ENCODE data around the gene CTH. TPM values are rescaled to one million over a fixed set of nuclear protein-coding genes. Genes with fewer than 3 reads are reported as not detected.
A peak's percentile ranks its signal among the peaks of the same experiment; 100 is the strongest.

The CTH gene
- total RNA-seq, 1 donor from 2014 or later, result 12.3 TPM

DNA sequence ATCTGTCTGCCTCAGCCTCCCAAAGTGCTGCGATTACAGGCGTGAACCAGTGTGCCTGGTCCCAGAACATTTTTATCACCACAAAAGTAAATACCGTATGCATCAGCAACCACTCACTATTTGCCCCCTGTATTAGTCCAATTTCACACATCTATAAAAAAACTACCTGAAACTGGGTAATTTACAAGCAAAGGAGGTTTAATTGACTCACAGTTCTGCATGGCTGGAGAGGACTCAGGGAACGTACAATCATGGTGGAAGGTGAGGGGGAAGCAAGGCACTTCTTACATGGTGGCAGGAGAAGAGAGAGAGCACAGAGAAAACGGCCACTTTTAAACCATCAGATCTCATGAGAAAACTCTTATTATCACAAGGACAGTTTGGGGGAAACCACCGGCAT lies 25.6 kb upstream of the CTH start:
- Mint-ChIP-seq H3K27me3 (ENCODE audit: low read depth) (peaks cover 20% of the 10 kb centered on the region), H3K4me1 (ENCODE audit: low read depth) (peaks cover 3% of the 10 kb centered on the region), H3K9me3 (no peaks in the 10 kb centered on the region), H3K4me3 (ENCODE audit: low read depth) (no peak overlapping the region), H3K36me3 (ENCODE audit: low read depth) (no peaks in the 10 kb centered on the region), H3K27ac (no peak overlapping the region)
- intact Hi-C loops (cut with micrococcal nuclease), result no loop called here
- no peak for DNase-seq (ENCODE audit: low spot score)

- DNase-seq (ENCODE audit: low spot score), result no peak
- Mint-ChIP-seq H3K4me3 (ENCODE audit: low read depth) (no peak overlapping the region), H3K9me3 (no peaks in the 10 kb centered on the region), H3K4me1 (ENCODE audit: low read depth) (peaks cover 3% of the 10 kb centered on the region), H3K36me3 (ENCODE audit: low read depth) (no peaks in the 10 kb centered on the region), H3K27ac (no peak overlapping the region), H3K27me3 (ENCODE audit: low read depth) (peaks cover 20% of the 10 kb centered on the region)
- intact Hi-C loops (cut with micrococcal nuclease), result no loop called here
Observed at GRCh38 chr1:70386121-70386520, 24.9 kb upstream of the CTH start.

GRCh38 chr1:70387507-70387906 lies 23.6 kb upstream of the CTH start:
- no peak overlapping the region for H3K27ac Mint-ChIP-seq
- no peak for DNase-seq (ENCODE audit: low spot score)
- H3K36me3 Mint-ChIP-seq (ENCODE audit: low read depth), result no peaks in the 10 kb centered on the region
- H3K4me1 Mint-ChIP-seq (ENCODE audit: low read depth), result peaks cover 3% of the 10 kb centered on the region
- no peaks in the 10 kb centered on the region for H3K9me3 Mint-ChIP-seq
- peaks cover 20% of the 10 kb centered on the region for H3K27me3 Mint-ChIP-seq (ENCODE audit: low read depth)
- H3K4me3 Mint-ChIP-seq (ENCODE audit: low read depth), result no peak overlapping the region
- intact Hi-C loops (cut with micrococcal nuclease), result no loop called here

- Mint-ChIP-seq H3K4me3 (ENCODE audit: low read depth) (no peak overlapping the region), H3K4me1 (ENCODE audit: low read depth) (no peaks in the 10 kb centered on the region), H3K27me3 (ENCODE audit: low read depth) (peaks cover 18% of the 10 kb centered on the region), H3K27ac (no peak overlapping the region), H3K9me3 (no peaks in the 10 kb centered on the region), H3K36me3 (ENCODE audit: low read depth) (no peaks in the 10 kb centered on the region)
- intact Hi-C loops (cut with micrococcal nuclease), result no loop called here
- DNase-seq (ENCODE audit: low spot score), result no peak
Observed at GRCh38 chr1:70392626-70393025, 18.4 kb upstream of the CTH start.

DNA sequence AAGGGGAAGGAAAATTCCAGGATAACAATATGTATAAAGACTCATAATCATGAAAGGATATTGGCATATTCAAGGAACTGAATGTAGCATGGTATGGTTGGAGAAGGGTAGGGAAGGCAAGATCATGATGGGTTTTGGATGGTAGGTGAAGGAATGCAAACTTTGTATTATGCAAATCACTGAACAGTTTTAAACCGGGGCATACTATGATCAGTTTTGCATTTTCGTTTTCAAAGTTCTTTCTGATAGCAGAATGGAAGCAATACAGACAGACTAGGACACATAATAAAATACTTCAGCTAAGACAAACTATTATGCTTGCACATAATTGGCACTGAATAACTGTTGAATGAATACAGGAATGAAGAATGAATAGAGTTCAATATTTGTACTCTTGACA lies 14.5 kb upstream of the CTH start:
- no peak overlapping the region for H3K27ac Mint-ChIP-seq
- intact Hi-C loops (cut with micrococcal nuclease), result no loop called here
- H3K36me3 Mint-ChIP-seq (ENCODE audit: low read depth), result no peaks in the 10 kb centered on the region
- no peak overlapping the region for H3K4me3 Mint-ChIP-seq (ENCODE audit: low read depth)
- no peak for DNase-seq (ENCODE audit: low spot score)
- H3K4me1 Mint-ChIP-seq (ENCODE audit: low read depth), result no peaks in the 10 kb centered on the region
- H3K9me3 Mint-ChIP-seq, result no peaks in the 10 kb centered on the region
- peaks cover 18% of the 10 kb centered on the region for H3K27me3 Mint-ChIP-seq (ENCODE audit: low read depth)

GRCh38 chr1:70397013-70397412 lies 14.1 kb upstream of the CTH start:
- peaks cover 17% of the 10 kb centered on the region for H3K27me3 Mint-ChIP-seq (ENCODE audit: low read depth)
- no peaks in the 10 kb centered on the region for H3K9me3 Mint-ChIP-seq
- no peaks in the 10 kb centered on the region for H3K36me3 Mint-ChIP-seq (ENCODE audit: low read depth)
- no peaks in the 10 kb centered on the region for H3K4me1 Mint-ChIP-seq (ENCODE audit: low read depth)
- H3K4me3 Mint-ChIP-seq (ENCODE audit: low read depth), result no peak overlapping the region
- no peak for DNase-seq (ENCODE audit: low spot score)
- intact Hi-C loops (cut with micrococcal nuclease), result no loop called here
- H3K27ac Mint-ChIP-seq, result no peak overlapping the region

- Mint-ChIP-seq H3K27ac (no peak overlapping the region), H3K27me3 (ENCODE audit: low read depth) (peaks cover 25% of the 10 kb centered on the region), H3K4me3 (ENCODE audit: low read depth) (no peak overlapping the region), H3K4me1 (ENCODE audit: low read depth) (no peaks in the 10 kb centered on the region), H3K9me3 (no peaks in the 10 kb centered on the region), H3K36me3 (ENCODE audit: low read depth) (no peaks in the 10 kb centered on the region)
- DNase-seq (ENCODE audit: low spot score), result no peak
- intact Hi-C loops (cut with micrococcal nuclease), result no loop called here
Observed at GRCh38 chr1:70400335-70400734, 10.7 kb upstream of the CTH start.

- Mint-ChIP-seq H3K4me3 (ENCODE audit: low read depth) (no peak overlapping the region), H3K36me3 (ENCODE audit: low read depth) (no peaks in the 10 kb centered on the region), H3K27me3 (ENCODE audit: low read depth) (peaks cover 25% of the 10 kb centered on the region), H3K4me1 (ENCODE audit: low read depth) (no peaks in the 10 kb centered on the region), H3K9me3 (no peaks in the 10 kb centered on the region), H3K27ac (no peak overlapping the region)
- intact Hi-C loops (cut with micrococcal nuclease), result no loop called here
- no peak for DNase-seq (ENCODE audit: low spot score)
Observed at GRCh38 chr1:70401974-70402373, 9.1 kb upstream of the CTH start.

GRCh38 chr1:70403759-70404158 lies 7.3 kb upstream of the CTH start:
- Mint-ChIP-seq H3K27me3 (ENCODE audit: low read depth) (peaks cover 19% of the 10 kb centered on the region), H3K36me3 (ENCODE audit: low read depth) (no peaks in the 10 kb centered on the region), H3K27ac (no peak overlapping the region), H3K4me1 (ENCODE audit: low read depth) (no peaks in the 10 kb centered on the region), H3K4me3 (ENCODE audit: low read depth) (no peak overlapping the region), H3K9me3 (no peaks in the 10 kb centered on the region)
- no peak for DNase-seq (ENCODE audit: low spot score)
- intact Hi-C loops (cut with micrococcal nuclease), result no loop called here

DNA sequence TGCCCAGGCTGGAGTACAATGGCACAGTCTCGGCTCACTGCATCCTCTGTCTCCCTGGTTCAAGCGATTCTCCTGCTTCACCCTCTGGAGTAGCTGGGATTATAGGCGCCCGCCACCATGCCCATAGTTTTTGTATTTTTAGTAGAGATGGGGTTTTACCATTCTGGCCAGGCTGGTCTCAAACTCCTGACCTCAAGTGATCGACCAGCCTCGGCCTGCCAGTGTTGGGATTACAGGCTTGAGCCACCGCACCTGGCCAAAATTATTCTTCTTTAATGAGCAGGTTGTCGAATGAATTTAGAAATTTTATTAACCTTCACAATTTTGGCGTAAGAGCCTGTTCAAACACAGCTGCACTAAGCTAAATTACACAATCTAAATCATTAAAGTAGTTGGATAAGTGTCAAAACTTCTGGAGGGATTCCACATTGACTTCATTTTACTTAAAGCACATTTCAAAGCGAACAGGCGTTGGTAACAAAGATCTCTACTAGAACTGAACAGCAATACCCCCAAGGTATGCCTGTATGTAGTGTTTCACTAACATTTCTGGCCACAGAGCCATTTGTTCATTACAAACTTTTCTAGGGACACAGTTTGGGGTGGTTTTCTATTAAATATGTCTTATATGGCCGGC lies 5.2 kb upstream of the CTH start:
- H3K36me3 Mint-ChIP-seq (ENCODE audit: low read depth), result no peaks in the 10 kb centered on the region
- DNase-seq (ENCODE audit: low spot score), result no peak
- H3K4me3 Mint-ChIP-seq (ENCODE audit: low read depth), result no peak overlapping the region
- peaks cover 6% of the 10 kb centered on the region for H3K4me1 Mint-ChIP-seq (ENCODE audit: low read depth)
- intact Hi-C loops (cut with micrococcal nuclease), result no loop called here
- H3K27ac Mint-ChIP-seq, result no peak overlapping the region
- no peaks in the 10 kb centered on the region for H3K9me3 Mint-ChIP-seq
- H3K27me3 Mint-ChIP-seq (ENCODE audit: low read depth), result peaks cover 13% of the 10 kb centered on the region

DNA sequence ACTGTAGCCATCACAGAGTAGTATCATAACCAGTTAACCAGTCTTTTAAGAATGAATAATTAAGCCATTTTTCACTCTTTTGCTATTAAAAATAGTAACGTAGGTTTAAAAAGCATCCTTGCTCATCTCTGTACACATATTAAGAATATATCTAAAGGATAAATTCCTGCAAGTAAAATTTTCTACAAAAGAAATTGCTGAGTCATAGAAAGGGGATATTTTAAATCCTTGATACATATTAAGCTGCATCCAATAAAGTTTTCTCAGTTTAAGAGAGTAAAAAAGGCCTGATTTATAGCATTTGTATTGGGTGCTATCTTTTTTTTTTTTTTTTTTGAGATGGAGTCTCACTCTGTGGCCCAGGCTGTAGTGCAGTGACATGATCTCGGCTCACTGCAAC lies 1.9 kb upstream of the CTH start:
- Mint-ChIP-seq H3K4me3 (ENCODE audit: low read depth) (no peak overlapping the region), H3K4me1 (ENCODE audit: low read depth) (peaks cover 21% of the 10 kb centered on the region), H3K27ac (no peak overlapping the region), H3K9me3 (no peaks in the 10 kb centered on the region), H3K27me3 (ENCODE audit: low read depth) (peaks cover 12% of the 10 kb centered on the region), H3K36me3 (ENCODE audit: low read depth) (no peaks in the 10 kb centered on the region)
- intact Hi-C loops (cut with micrococcal nuclease), result no loop called here
- DNase-seq (ENCODE audit: low spot score), result no peak

DNA sequence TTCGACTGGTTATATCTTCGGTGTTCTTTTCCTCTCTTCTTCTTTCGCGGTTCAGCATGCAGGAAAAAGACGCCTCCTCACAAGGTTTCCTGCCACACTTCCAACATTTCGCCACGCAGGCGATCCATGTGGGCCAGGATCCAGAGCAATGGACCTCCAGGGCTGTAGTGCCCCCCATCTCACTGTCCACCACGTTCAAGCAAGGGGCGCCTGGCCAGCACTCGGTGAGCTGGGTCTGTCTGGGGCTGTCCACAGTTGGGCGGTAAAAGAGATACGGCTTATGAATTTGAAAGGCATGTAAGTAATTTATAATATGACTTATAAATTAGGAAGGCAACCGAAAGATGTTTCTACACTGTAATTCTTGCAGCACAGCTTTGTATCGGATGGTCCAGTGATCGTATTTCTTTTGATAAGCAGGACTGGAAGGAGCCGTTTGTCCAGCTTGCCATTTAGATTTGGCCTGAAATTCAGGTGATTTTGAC lies 334 bp downstream of the CTH start:
- intact Hi-C loops (cut with micrococcal nuclease), result loop anchor here (1.0 to 10.0 kb wide), 7 partner anchors 41 to 673 kb away; partner anchors contain the start of genes ANKRD13C, LRRC40, SRSF11 and ZRANB2
- no peaks in the 10 kb centered on the region for H3K36me3 Mint-ChIP-seq (ENCODE audit: low read depth)
- H3K4me1 Mint-ChIP-seq (ENCODE audit: low read depth), result peaks cover 23% of the 10 kb centered on the region
- H3K9me3 Mint-ChIP-seq, result no peaks in the 10 kb centered on the region
- no peak for DNase-seq (ENCODE audit: low spot score)
- peak overlapping the region; percentile 95 for H3K27ac Mint-ChIP-seq
- H3K4me3 Mint-ChIP-seq (ENCODE audit: low read depth), result peak overlapping the region; percentile 97
- peaks cover 5% of the 10 kb centered on the region for H3K27me3 Mint-ChIP-seq (ENCODE audit: low read depth)

DNA sequence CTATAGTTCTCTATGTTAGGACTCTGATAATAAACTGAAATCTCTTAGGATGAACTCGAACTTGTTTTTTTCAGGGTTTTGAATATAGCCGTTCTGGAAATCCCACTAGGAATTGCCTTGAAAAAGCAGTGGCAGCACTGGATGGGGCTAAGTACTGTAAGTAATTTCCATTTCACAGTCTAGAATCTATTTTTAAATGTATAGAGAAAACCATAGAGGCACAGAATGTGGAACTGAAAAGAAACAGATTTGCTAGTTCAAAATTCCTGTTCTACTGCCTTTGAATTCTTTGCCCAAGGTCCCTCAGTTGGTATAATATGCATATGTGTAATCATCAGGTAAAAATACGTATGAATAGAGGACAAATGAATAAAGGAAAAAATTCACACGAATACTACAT lies 4.8 kb downstream of the CTH start:
- Mint-ChIP-seq H3K36me3 (ENCODE audit: low read depth) (peaks cover 19% of the 10 kb centered on the region), H3K4me3 (ENCODE audit: low read depth) (no peak overlapping the region), H3K9me3 (no peaks in the 10 kb centered on the region), H3K27ac (no peak overlapping the region), H3K4me1 (ENCODE audit: low read depth) (peaks cover 17% of the 10 kb centered on the region), H3K27me3 (ENCODE audit: low read depth) (no peaks in the 10 kb centered on the region)
- intact Hi-C loops (cut with micrococcal nuclease), result loop anchor here (10.0 kb wide), 2 partner anchors 261 to 669 kb away; partner anchors contain the start of gene ZRANB2
- DNase-seq (ENCODE audit: low spot score), result no peak

Data from activated T-helper 2 cell treated with anti-CD3 and anti-CD28 coated beads, Interferon-gamma antibody, Interleukin-2, Interleukin-4, amounts not matched to agents 10 μg/mL and 5 μg/mL and 100 μg/mL, durations not matched to agents 14 hours and 24 hours and 36 hours (primary cell).